ENCODE results near the gene PCGF5. TPM values are rescaled to one million over a fixed set of nuclear protein-coding genes. Genes with fewer than 3 reads are reported as not detected.
"Not testable (repeated sequence)": the region's sequence is repeated elsewhere in the genome, so short reads cannot be mapped to it uniquely, and the experiment has no call there.

The PCGF5 gene
- total RNA-seq, 6 donors from 2014 or later = 20.9 to 66.6 (median 37.4) TPM

DNA sequence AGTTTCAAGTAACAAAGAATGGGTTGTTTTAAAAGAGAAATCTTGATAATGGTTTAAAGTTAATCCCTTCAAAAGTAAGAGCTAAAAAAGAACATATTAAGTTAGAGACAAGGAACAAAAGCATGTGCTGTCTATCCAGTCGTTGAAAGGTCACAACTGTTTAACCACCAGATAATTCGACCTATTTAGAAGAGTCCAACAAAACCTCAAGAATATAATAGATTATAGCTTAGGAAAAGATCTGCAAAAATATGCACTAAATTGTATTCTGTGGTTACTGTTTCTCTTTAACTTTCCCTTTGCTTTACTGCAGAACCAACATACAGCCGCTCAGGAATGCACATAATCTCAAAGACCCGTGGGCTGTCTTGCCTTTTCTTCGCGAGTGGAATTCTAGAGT lies 74.9 kb downstream of the PCGF5 start:
- no peak overlapping the region for H3K4me3 ChIP-seq
- ATAC-seq (ENCODE audit: low FRiP score in 2 of 2) = no peak
- peaks cover 5 to 11% (median 10%) of the 10 kb centered on the region in 4 donors for H3K4me1 ChIP-seq
- WGBS, 2 donors = 89 to 92% methylated on average over 6 of the region's 6 CpGs
- H3K9me3 ChIP-seq = no peaks in the 10 kb centered on the region
- no peaks in the 10 kb centered on the region for H3K36me3 ChIP-seq
- DNase-seq = no peak
- H3K27ac ChIP-seq = no peak overlapping the region
- TF ChIP-seq POLR2A (IDR thresholded peaks at IDR 0.05) (no peak), POLR2AphosphoS5 (IDR thresholded peaks at IDR 0.05) (no peak), EP300 (IDR thresholded peaks at IDR 0.05) (no peak)
- TF ChIP-seq, protein P1, sequence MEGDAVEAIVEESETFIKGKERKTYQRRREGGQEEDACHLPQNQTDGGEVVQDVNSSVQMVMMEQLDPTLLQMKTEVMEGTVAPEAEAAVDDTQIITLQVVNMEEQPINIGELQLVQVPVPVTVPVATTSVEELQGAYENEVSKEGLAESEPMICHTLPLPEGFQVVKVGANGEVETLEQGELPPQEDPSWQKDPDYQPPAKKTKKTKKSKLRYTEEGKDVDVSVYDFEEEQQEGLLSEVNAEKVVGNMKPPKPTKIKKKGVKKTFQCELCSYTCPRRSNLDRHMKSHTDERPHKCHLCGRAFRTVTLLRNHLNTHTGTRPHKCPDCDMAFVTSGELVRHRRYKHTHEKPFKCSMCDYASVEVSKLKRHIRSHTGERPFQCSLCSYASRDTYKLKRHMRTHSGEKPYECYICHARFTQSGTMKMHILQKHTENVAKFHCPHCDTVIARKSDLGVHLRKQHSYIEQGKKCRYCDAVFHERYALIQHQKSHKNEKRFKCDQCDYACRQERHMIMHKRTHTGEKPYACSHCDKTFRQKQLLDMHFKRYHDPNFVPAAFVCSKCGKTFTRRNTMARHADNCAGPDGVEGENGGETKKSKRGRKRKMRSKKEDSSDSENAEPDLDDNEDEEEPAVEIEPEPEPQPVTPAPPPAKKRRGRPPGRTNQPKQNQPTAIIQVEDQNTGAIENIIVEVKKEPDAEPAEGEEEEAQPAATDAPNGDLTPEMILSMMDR (IDR thresholded peaks at IDR 0.05) = no peak
- H3K27me3 ChIP-seq = no peaks in the 10 kb centered on the region

DNA sequence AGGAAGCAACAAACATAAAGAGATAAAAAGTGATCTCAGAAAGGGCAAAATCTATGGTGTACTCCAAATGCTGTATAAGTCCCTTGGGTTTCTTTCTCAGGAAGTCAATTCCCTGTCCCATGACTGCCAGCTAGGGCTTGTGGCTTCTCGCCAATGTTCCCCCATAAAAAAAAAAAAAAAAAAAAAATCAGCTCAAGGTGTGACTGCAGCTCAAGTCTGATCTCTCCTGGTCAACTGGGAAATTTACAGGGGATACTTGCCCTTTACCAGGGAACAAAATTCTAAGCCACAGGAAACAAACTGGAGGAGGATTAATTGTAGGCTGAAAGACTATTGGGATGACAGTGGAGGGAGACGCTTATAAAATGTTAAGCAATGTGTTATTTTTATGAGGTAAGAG lies 76.0 kb downstream of the PCGF5 start:
- ATAC-seq (ENCODE audit: low FRiP score in 2 of 2) = no peak
- Histone ChIP-seq H3K4me1 (peaks cover 5 to 11% (median 10%) of the 10 kb centered on the region in 4 donors), H3K27me3 (no peaks in the 10 kb centered on the region), H3K4me3 (no peak overlapping the region), H3K36me3 (no peaks in the 10 kb centered on the region), H3K9me3 (no peaks in the 10 kb centered on the region), H3K27ac (no peak overlapping the region)
- no peak for DNase-seq
- 54 to 55% methylated on average over 2 of the region's 2 CpGs for WGBS, 2 donors
- TF ChIP-seq EP300 (IDR thresholded peaks at IDR 0.05) = no peak

DNA sequence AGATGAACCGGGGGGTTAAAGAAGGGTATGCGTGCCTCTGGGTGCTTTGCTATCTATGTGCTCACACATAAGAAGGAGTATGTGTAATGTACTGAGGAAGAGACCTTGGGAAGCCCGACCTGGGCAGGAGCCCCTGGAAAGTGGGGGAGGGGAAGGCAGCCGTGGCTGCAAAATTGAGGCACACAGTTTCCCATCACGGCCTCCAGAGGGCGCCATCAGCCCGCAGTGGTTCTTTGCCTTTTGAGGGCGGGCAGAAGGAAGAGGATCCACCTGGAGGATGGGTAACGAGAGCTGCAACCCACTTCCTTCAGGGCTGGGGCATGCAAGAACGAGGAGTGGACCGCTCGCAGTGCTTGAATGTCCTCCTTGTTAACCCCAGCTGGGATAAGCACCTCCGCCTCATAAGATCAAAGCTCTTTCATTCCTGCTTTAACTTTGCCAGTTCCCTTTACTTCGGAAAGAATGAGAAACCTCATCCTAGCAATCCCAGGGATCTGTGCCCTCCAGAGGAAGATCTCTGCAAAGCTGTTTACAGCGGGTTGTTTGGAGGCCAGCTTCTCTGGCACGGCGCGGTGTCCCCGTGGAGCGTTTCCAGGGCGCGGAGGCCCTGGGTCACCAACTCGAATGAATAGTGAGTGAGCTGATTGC lies 77.9 kb downstream of the PCGF5 start:
- Histone ChIP-seq H3K27me3 (no peaks in the 10 kb centered on the region), H3K36me3 (no peaks in the 10 kb centered on the region), H3K4me1 (peaks cover 5 to 18% (median 13%) of the 10 kb centered on the region in 4 donors), H3K9me3 (no peaks in the 10 kb centered on the region), H3K4me3 (peak overlapping the region; percentile 11 to 51 (median 28)), H3K27ac (no peak overlapping the region)
- TF ChIP-seq, protein P1 (IDR thresholded peaks at IDR 0.05) = peak; percentile 83 to 95 (median 91)
- TF ChIP-seq POLR2A (IDR thresholded peaks at IDR 0.05) (no peak), POLR2AphosphoS5 (IDR thresholded peaks at IDR 0.05) (peak in 1 of 2 donors; percentile 22), EP300 (IDR thresholded peaks at IDR 0.05) (no peak)
- peak; percentile 86 to 95 for ATAC-seq (ENCODE audit: low FRiP score in 2 of 2)
- WGBS, 2 donors = 5% methylated on average over 16 to 23 of the region's 23 CpGs
- DNase-seq = peak; percentile 48 to 75

DNA sequence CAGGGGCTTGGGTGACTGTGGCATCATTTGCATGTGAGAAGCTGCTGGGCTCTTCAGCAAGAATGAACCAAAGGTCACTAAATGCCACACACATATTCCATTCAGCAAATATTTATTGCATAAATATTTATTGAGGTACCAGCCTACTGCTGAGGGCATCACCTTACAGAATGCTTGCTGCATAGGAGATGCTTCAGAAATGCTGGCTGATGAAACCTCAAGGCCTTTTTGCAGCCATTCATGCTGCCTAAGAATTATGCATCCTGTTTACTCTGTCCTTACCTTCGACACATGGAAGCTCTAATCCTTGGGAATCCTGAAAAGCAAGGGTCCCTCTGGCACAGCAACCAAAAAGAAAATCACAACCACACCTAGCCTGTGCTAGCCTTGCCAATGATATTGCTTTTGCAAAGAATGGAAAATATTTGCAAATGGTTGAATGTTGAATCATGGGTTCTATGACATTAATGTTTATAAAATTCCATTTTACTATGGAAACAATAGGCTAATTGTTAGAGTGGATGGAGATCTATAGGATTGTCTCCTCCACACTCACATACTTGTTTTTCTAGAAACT lies 79.6 kb downstream of the PCGF5 start:
- ATAC-seq (ENCODE audit: low FRiP score in 2 of 2) = no peak
- WGBS, 2 donors = 75 to 92% methylated on average over 1 of the region's 1 CpG

DNA sequence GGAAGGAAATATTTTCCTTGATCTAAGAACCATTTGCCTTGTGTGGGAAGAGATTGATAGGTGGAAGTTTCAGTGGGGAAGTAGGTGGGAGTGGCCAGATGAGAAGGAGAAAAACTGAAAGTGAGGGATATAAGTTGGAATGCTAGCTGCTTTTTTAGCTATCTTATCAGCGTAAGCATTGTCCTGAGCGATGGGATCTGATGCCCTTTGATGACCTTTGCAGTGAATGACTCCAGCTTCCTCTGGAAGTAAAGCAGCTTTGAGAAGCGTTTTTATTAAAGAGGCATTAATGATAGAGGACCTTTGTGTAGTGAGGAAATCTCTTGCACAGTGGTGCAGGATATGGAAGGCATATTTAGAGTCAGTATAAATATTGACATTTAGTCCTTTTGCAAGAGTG lies 82.5 kb downstream of the PCGF5 start:
- 50 to 52% methylated on average over 3 of the region's 3 CpGs for WGBS, 2 donors
- not testable (repeated sequence) for ATAC-seq (ENCODE audit: low FRiP score in 2 of 2); DNase-seq; H3K4me3 ChIP-seq; H3K9me3 ChIP-seq; H3K36me3 ChIP-seq; H3K27me3 ChIP-seq
- H3K4me1 ChIP-seq = peaks cover 11 to 22% (median 16%) of the 10 kb centered on the region in 4 donors
- peak overlapping the region in 2 of 4 donors; percentile 13 to 18 for H3K27ac ChIP-seq

More for the DNA sequence above, 79.6 kb downstream of the PCGF5 start:
- Histone ChIP-seq H3K27ac (no peak overlapping the region), H3K36me3 (no peaks in the 10 kb centered on the region), H3K27me3 (no peaks in the 10 kb centered on the region), H3K9me3 (no peaks in the 10 kb centered on the region), H3K4me3 (no peak overlapping the region), H3K4me1 (peaks cover 11 to 22% (median 16%) of the 10 kb centered on the region in 4 donors)
- TF ChIP-seq POLR2AphosphoS5 (IDR thresholded peaks at IDR 0.05) (no peak), POLR2A (IDR thresholded peaks at IDR 0.05) (no peak), EP300 (IDR thresholded peaks at IDR 0.05) (no peak)
- TF ChIP-seq, protein P1 (IDR thresholded peaks at IDR 0.05) = no peak
- no peak for DNase-seq

DNA sequence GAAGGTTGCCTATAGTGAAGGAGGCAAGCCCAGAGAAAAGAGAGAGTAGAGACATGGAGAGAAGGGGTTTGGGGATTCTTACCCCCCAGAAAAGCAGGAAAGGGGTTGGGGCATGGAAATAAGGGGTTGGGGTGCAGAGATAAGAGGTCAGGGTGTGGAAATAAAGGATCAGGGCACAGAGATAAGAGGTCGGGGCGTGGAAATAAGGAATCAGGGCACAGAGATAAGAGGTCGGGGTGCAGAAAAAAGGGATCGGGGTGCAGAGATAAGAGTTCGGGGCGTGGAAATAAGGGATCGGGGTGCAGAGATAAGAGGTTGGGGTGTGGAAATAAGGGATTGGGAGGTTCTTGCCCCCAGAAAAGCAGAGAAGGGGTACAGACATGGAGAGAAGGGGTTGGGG lies 85.5 kb downstream of the PCGF5 start:
- H3K4me1 ChIP-seq = peaks cover 0 to 12% (median 8%) of the 10 kb centered on the region in 4 donors
- not testable (repeated sequence) for DNase-seq; H3K4me3 ChIP-seq; H3K36me3 ChIP-seq; H3K27me3 ChIP-seq; H3K9me3 ChIP-seq; ATAC-seq (ENCODE audit: low FRiP score in 2 of 2); H3K27ac ChIP-seq
- 81 to 87% methylated on average over 7 of the region's 7 CpGs for WGBS, 2 donors
